ENCODE results near the gene CADM1.

The CADM1 gene

GRCh38 chr11:115527534-115528125 is 23.4 kb upstream of the CADM1 start:
- TF ChIP-seq CTCF (IDR thresholded peaks at IDR 0.05; ENCODE audit: low read depth, low read length, poor library complexity, severe bottlenecking): no peak
- TF ChIP-seq EZH2phosphoT487 (IDR thresholded peaks at IDR 0.05; ENCODE audit: borderline replicate concordance, low read length): no peak
- H3K4me2 ChIP-seq (ENCODE audit: low read length): no peak overlapping the region
- no peaks in the 10 kb centered on the region for H3F3A ChIP-seq (ENCODE audit: control insufficient read depth, insufficient read depth)
- H3K4me3 ChIP-seq (ENCODE audit: low read length): no peak overlapping the region
- H3K27ac ChIP-seq (ENCODE audit: low read depth, low read length): no peak overlapping the region
- H3K79me2 ChIP-seq (ENCODE audit: control insufficient read depth, low read length): no peaks in the 10 kb centered on the region
- no peaks in the 10 kb centered on the region for H3K27me3 ChIP-seq (ENCODE audit: control insufficient read depth, low read length)
- H3K36me3 ChIP-seq (ENCODE audit: control insufficient read depth, low read length): no peaks in the 10 kb centered on the region
- no peaks in the 10 kb centered on the region for H3K9me2 ChIP-seq (replicated peaks; ENCODE audit: control insufficient read depth, low read length)
- no peaks in the 10 kb centered on the region for H3K4me1 ChIP-seq (ENCODE audit: control insufficient read depth, low read length)
- no peaks in the 10 kb centered on the region for H3K9me3 ChIP-seq (ENCODE audit: control insufficient read depth, insufficient read depth, low read length)
- H4K20me1 ChIP-seq (ENCODE audit: control insufficient read depth, insufficient read depth, low read depth, low read length): no peaks in the 10 kb centered on the region

GRCh38 chr11:115525531-115526006 is 21.4 kb upstream of the CADM1 start:
- H3K9me3 ChIP-seq (ENCODE audit: control insufficient read depth, insufficient read depth, low read length): no peaks in the 10 kb centered on the region
- H3K4me2 ChIP-seq (ENCODE audit: low read length): no peak overlapping the region
- H3K79me2 ChIP-seq (ENCODE audit: control insufficient read depth, low read length): no peaks in the 10 kb centered on the region
- no peak overlapping the region for H3K4me3 ChIP-seq (ENCODE audit: low read length)
- no peaks in the 10 kb centered on the region for H3F3A ChIP-seq (ENCODE audit: control insufficient read depth, insufficient read depth)
- no peaks in the 10 kb centered on the region for H4K20me1 ChIP-seq (ENCODE audit: control insufficient read depth, insufficient read depth, low read depth, low read length)
- peaks cover 3% of the 10 kb centered on the region; the same call in 1 of the 2 replicates for H3K4me1 ChIP-seq (ENCODE audit: control insufficient read depth, low read length)
- TF ChIP-seq CTCF (IDR thresholded peaks at IDR 0.05; ENCODE audit: low read depth, low read length, poor library complexity, severe bottlenecking) (no peak), EZH2phosphoT487 (IDR thresholded peaks at IDR 0.05; ENCODE audit: borderline replicate concordance, low read length) (no peak)
- no peak overlapping the region for H3K27ac ChIP-seq (ENCODE audit: low read depth, low read length)
- no peaks in the 10 kb centered on the region for H3K36me3 ChIP-seq (ENCODE audit: control insufficient read depth, low read length)
- H3K27me3 ChIP-seq (ENCODE audit: control insufficient read depth, low read length): no peaks in the 10 kb centered on the region
- H3K9me2 ChIP-seq (replicated peaks; ENCODE audit: control insufficient read depth, low read length): no peaks in the 10 kb centered on the region

- Histone ChIP-seq H4K20me1 (ENCODE audit: control insufficient read depth, insufficient read depth, low read depth, low read length) (no peaks in the 10 kb centered on the region), H3K9me3 (ENCODE audit: control insufficient read depth, insufficient read depth, low read length) (no peaks in the 10 kb centered on the region), H3K27me3 (ENCODE audit: control insufficient read depth, low read length) (no peaks in the 10 kb centered on the region), H3K27ac (ENCODE audit: low read depth, low read length) (no peak overlapping the region), H3K79me2 (ENCODE audit: control insufficient read depth, low read length) (no peaks in the 10 kb centered on the region), H3K9me2 (replicated peaks; ENCODE audit: control insufficient read depth, low read length) (no peaks in the 10 kb centered on the region), H3K4me2 (ENCODE audit: low read length) (no peak overlapping the region), H3K4me1 (ENCODE audit: control insufficient read depth, low read length) (peaks cover 3% of the 10 kb centered on the region; the same call in 1 of the 2 replicates), H3K4me3 (ENCODE audit: low read length) (no peak overlapping the region), H3K36me3 (ENCODE audit: control insufficient read depth, low read length) (no peaks in the 10 kb centered on the region), H3F3A (ENCODE audit: control insufficient read depth, insufficient read depth) (no peaks in the 10 kb centered on the region)
- TF ChIP-seq CTCF (IDR thresholded peaks at IDR 0.05; ENCODE audit: low read depth, low read length, poor library complexity, severe bottlenecking): no peak
These were observed 20.4 kb upstream of the CADM1 start for GRCh38 chr11:115524572-115524971.
